Activated effector memory CD4-positive, alpha-beta T cell treated with Interleukin-2 at 50 U/mL for 16 hours (primary cell): Measurements from ENCODE around the gene SHC4.

Source experiments
- DNase-seq: peaks from one replicate; pipeline ENCODE4 v3.0.0-alpha.2; 2020

The SHC4 gene

DNA sequence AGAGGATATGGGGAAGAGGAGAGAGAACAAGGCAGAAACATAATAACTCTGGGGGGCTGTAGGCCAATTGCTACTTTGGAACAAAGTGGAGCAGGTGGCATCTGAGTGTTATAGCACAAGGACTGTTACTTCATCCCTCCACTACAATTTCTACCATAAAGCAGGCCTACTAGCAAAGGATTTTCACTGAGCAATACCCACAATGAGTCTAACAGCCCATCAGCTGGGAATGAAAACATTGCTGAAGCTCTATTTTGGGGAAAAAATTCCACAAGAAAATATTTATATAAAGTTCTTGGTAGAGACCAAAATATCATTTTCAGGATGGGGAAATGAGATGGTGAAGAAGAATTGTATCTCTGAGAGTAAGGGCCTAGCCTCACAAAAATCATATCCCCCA is 3.6 kb upstream of the SHC4 start:
- no peak for DNase-seq

DNA sequence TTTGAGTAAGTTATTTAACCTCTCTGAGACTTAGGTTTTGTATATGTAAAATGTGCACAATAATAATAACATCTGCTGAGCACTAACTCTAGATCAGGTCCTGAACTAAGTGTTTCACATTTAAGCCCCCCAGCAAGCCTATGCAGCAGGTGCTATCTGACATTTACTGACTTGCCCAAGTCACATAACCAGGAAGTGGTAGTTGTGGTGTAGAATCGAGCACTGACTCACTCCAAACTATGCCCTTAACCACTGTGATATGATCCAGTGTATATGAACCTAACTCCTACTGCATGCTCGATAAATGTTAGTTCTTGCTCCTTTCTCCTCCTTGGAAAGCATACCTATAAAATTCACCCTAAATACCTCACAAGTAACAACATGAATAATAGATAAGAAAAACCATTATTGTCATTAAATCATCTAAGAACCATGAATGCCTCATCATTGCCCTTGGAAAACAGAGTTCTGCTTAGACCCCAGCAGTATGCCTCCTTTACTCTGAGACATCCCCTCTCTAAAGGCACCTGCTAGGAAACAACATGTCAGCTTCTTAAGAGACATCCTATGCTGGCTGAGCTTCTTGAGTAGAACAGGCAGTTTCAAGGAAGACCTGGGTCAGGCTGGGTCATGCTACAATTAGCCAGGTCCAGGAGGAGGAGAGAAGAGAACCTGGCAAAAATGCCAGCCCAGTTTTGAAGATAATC is 3.0 kb upstream of the SHC4 start:
- no peak for DNase-seq

DNA sequence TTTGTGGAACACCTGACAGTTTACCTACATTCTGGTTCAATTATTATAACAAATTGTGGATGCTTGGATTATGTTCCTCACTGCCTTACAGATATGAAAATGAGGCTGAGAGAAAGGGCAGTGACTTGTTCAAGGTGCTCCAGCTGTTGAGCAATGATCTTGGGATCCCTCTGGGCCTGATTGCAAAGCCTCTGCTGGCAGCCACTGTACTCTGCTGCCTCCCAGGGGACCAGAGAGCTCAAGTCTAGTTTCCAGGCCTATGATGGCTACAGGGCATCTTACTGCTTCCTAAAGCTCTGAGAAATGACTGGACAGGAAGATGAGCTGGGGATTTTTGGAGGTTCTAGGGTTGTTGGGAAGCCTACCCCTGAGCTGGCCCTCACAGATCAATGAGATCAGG is 2.3 kb upstream of the SHC4 start:
- DNase-seq, result no peak

GRCh38 chr15:48964898-48965297 is 1.2 kb upstream of the SHC4 start:
- DNase-seq, result no peak

- no peak for DNase-seq
Measured at GRCh38 chr15:48962662-48963523, 826 bp downstream of the SHC4 start.

DNA sequence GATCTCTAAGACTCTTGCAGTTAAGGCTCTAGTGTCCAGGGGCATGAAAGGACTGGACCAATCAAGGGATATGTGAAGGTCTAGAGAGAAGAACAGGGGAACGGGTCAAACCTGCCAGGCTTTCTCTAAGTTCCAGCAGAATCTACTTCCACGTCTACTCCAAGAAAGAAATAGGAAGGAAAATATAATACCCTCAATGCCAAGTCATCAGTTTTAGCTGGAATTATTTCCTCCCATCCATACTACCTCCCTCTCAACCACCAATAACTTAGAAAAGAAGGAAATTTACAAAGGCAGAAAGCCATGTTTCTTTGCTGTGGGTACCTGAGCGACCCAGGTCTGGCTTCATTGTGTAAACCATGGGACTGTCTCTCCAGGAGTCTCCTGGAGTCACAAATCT is 7.8 kb downstream of the SHC4 start:
- DNase-seq, result no peak

GRCh38 chr15:48955370-48955769 is 8.3 kb downstream of the SHC4 start:
- DNase-seq, result no peak

DNA sequence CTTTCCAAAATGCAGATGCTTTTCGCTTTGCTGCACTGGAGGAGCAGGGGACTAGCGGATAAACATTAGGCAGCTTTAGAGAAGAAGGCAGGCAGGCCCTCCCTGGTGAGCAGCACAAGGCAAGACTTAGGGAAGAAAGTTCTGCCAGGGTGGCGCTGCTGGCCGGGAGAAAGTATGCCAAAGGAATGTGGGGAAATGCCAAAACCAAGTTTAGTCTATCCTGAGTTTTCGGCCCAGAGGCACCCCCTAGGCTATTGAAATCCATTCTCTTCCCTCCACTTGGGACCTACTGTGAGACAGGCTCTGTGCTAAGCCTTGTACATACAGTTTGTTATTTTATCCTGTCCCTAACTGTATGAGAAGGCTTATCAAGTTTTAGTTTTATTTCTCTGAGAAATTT is 9.2 kb downstream of the SHC4 start:
- DNase-seq, result no peak

- DNase-seq, result no peak
Measured at GRCh38 chr15:48946840-48947187, 16.9 kb downstream of the SHC4 start.

DNA sequence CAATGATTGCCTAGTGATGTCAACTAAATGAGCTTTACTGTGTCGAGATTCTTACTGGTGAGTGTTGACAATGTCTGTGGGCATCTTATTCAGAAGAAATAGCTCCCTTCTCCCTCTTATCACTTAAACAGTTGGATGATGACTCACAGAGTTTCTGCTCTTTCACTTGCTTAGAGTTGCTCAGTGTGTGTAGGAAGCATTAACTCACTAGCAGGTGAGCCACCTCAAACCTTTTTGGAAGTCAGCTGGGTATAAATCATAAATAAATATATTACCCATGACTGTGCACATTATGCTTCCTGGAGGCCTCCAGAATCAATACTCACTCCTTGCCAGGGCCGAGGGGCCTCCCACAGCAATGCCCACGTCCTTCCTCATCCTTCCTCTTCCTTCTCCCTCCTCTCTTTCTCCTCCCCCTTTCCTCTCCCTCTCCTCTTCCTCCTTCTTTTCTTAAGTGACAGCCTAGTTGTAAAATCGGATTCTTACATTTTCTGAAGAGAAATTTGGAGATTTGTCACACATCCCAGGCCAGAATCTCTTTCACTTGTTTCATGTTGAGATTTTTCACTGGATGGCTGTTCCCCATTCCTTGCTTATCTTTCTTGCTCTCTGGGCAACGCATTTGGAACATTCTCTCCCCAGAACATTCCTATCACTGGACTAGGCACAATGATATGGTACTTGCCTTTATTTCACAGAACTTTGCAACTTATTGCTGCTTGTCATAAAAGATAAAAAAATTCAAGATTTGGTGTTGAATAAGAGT is 17.5 kb downstream of the SHC4 start:
- DNase-seq, result no peak

DNA sequence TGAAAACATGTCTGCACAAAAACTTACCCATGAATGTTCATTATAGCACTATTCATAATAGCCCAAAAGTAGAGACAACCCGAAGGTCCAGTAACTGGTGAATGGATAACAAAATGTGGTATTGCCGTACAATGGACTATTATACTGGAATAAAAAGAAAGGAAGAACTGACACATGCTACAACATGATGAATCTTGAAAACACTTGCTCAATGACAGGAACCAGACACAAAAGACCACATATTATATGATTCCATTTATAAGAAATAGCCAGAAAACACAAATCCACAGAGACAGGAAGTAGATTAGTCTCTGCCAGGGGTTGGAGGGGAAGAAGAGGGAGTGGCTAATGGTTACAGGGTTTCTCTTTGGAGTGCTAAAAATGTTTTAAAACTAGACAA is 18.3 kb downstream of the SHC4 start:
- DNase-seq, result no peak

- no peak for DNase-seq
Measured at GRCh38 chr15:48941904-48942303, 21.8 kb downstream of the SHC4 start.

- DNase-seq, result no peak
Measured at GRCh38 chr15:48940508-48940907, 23.2 kb downstream of the SHC4 start.

DNA sequence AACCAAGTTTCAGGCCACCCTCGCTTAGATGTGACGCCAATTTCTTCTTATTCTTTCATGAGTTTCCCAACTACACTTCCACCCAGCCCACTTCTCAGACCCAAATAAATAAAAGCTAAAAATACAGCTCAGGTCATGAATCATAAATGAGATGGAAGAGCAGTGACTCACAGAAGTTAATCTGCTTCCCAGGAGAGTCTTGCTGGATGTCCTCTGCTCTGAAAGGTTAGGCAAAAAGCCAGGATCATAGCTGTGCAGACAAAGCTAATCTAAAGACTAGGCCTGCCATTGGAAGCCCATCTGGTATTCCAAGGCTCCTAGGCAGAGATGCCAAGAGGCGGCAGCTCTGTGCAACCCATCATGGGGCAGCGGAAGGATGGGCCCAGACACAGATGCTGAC is 24.1 kb downstream of the SHC4 start:
- no peak for DNase-seq

DNA sequence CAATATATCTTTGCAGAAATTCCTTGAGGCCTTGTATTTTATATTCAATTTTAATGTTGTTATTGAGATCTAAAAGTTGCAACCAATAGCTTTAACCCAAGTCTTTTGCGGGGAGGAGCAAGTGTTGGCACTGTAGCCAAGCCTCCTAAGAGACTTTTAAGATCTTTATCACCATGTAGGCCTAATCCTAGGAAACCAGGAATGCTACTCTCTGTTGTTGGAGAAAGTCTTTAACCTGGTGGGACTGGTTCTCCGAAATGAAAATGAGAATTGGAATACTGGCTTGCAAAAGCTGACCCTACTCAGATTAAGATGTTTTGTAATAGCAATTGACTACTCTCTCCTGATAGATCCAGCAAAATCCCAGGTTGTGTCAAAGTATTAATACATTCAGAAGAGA is 25.8 kb downstream of the SHC4 start:
- no peak for DNase-seq

DNA sequence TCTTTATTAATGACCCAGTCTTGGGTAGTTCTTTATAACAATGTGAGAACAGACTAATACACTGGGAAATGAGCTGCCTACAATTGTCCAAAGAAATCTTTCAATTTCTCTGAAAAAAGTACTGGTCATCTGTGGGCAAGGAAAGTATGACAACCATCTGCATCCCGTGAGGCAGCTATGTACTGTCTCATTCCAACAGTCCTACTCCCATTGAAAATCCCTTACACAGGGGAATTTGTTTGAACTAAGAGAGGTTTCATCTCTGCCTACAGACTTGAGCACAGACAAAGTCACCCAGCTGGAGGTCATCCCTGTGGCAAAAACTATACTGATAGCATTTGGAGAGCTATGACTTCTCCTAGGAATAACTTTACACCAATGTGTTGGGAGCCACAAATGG is 27.1 kb downstream of the SHC4 start:
- DNase-seq, result no peak

DNA sequence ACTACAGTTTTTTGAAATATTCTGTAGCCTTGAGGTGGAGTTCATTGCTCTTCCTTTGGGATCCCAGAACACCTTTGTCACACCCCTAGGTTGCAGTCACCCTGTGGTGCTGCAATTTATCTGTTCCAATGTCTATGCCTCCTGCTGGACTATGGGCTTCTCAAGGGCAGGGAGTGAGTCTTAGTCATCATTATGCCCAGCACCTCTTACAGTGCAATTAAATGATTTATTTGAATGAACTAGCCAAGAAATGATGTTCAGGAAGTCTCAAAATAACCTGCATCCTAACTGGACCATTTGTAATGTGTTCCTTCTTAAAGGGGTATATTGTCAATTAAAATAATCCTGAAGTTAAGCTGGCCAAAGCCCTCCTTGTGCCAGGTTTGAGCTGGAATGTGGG is 28.5 kb downstream of the SHC4 start:
- no peak for DNase-seq

DNA sequence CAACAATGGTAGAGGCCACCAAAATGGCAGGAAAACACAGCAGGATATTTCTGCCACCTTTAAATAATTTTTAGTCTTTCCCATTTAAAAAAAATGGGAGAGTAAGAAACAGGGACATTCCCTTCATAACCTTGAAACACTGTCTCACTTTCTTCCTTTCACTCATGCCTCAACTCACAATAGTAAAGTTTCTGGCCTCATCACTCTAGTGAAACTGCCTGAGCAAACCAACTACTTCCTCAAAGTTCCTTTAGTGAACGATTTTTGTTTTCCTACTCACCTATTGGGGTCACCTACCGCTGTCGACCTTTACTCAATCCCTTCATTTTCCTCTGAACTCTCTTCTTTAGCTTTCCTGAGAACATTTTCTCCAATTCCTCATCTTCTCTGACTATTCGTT is 33.0 kb downstream of the SHC4 start:
- DNase-seq, result no peak

DNA sequence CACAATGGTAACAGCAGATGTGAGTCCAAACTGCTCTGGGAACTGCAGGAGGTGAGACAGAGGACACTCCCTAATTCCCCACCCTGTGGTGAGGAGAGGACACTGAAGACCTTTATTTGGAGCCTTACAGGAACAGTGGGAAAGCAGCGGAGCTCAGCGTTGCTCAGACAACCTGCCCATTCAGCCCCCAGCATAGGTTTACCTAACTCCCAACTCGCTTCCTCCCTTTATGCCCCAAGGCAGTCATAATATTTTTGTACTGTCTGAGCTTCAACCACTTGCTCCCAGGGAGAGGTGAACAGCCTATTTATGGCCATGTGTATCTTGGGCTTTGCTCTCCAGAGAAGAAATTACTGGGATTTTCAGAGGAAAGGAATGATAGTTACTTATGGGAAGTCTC is 34.1 kb downstream of the SHC4 start:
- no peak for DNase-seq

- no peak for DNase-seq
Measured at GRCh38 chr15:48928877-48929538, 34.7 kb downstream of the SHC4 start.

GRCh38 chr15:48925714-48926223 is 38.0 kb downstream of the SHC4 start:
- no peak for DNase-seq

GRCh38 chr15:48924528-48925393 is 39.0 kb downstream of the SHC4 start:
- DNase-seq, result no peak
